GM21529 (cell line): ENCODE results near the gene PATE3.

Experiments
- ATAC-seq: cut with Tn5 transposase; IDR thresholded peaks from one replicate; pipeline ENCODE4 v1.9.1; 2021; ENCODE audit not compliant: unreplicated experiment

Gene PATE3

DNA sequence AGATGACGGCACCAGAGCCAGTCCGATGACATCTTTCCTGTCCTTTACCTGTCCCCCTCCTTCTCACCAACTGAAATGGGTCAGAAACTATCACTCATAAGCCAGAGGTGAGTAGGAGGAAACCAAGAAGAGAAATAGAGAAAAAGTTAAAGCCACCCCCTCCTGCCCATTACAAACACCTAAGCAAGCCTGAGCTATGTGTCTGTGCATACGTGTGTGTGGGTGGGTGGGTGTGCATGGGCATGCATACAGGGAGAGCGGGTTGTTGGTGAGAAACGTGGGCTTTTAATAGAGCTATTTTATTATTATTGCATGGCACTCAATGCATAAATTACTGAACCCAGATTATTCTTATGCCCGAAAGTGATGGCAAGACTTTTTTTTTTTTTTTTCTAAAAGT is 47.8 kb downstream of the PATE3 start:
- no peak for ATAC-seq
